ENCODE data around the gene FAM53A.

- TF ChIP-seq EP300 (IDR thresholded peaks at IDR 0.05) (no peak), CTCF (IDR thresholded peaks at IDR 0.05) (no peak)
Observed at GRCh38 chr4:1600211-1600780, 83.8 kb downstream of the FAM53A start.

All from gastroesophageal sphincter (tissue), 3 donors.